ENCODE measurements around the gene OGFOD3. TPM values are rescaled to one million over a fixed set of nuclear protein-coding genes. Genes with fewer than 3 reads are reported as not detected.

The OGFOD3 gene
- total and polyA plus RNA-seq, 2 donors (not counting 3 experiments of a cell fraction or from before 2014, with no cell fraction given): 31.7 to 34.8 TPM

- H3K4me3 ChIP-seq (replicated peaks in 1 of 3; ENCODE audit: insufficient read depth in 1 of 3, low read depth in 1 of 3, low read length in 3 of 3): no peak overlapping the region
- FAIRE-seq (no peak), DNase-seq (ENCODE audit: low read depth, low spot score) (no peak)
- no peaks in the 10 kb centered on the region for H4K20me1 ChIP-seq (replicated peaks; ENCODE audit: control insufficient read depth, extremely low read depth, insufficient read depth, low read length)
- no peaks in the 10 kb centered on the region for H3K36me3 ChIP-seq (ENCODE audit: control insufficient read depth in 2 of 2, extremely low read depth in 1 of 2, insufficient read depth in 2 of 2, low read length in 2 of 2)
- H3K9me1 ChIP-seq (replicated peaks; ENCODE audit: control insufficient read depth, extremely low read depth, insufficient read depth, low read length): no peaks in the 10 kb centered on the region
- H3K4me1 ChIP-seq (ENCODE audit: control insufficient read depth, extremely low read depth, insufficient read depth, low read length): no peaks in the 10 kb centered on the region
- H2AFZ ChIP-seq (ENCODE audit: low read depth, low read length): no peak overlapping the region
- no peaks in the 10 kb centered on the region for H3K9me3 ChIP-seq (replicated peaks; ENCODE audit: control insufficient read depth, insufficient read depth, low read length)
- H3K27me3 ChIP-seq (ENCODE audit: control insufficient read depth in 2 of 2, insufficient read depth in 2 of 2, low read length in 2 of 2): no peaks in the 10 kb centered on the region
- no peak overlapping the region for H3K27ac ChIP-seq (ENCODE audit: insufficient read depth, low read depth, low read length)
- POLR2A ChIA-PET: no interaction called here
- no peak for TF ChIP-seq JUN (IDR thresholded peaks at IDR 0.05; ENCODE audit: borderline replicate concordance, insufficient read depth, insufficient read length, low read depth)
- no peak for TF ChIP-seq POLR2AphosphoS5 (IDR thresholded peaks at IDR 0.05; ENCODE audit: insufficient read depth, low read depth, low read length)
- no peak for TF ChIP-seq MAX (IDR thresholded peaks at IDR 0.05; ENCODE audit: insufficient read depth, insufficient read length)
- TF ChIP-seq FOS (IDR thresholded peaks at IDR 0.05; ENCODE audit: borderline replicate concordance, insufficient read depth, low read length): no peak
- no peak for TF ChIP-seq MYC (IDR thresholded peaks at IDR 0.05; ENCODE audit: low read depth, low read length)
- TF ChIP-seq EZH2 (IDR thresholded peaks at IDR 0.05; ENCODE audit: borderline replicate concordance, low read depth, low read length, severe bottlenecking): no peak
- TF ChIP-seq GATA2 (IDR thresholded peaks at IDR 0.05; ENCODE audit: insufficient read depth, insufficient read length, low read depth, low read length): no peak
- no peak for TF ChIP-seq CTCF (IDR thresholded peaks at IDR 0.05; ENCODE audit: extremely low read depth in 1 of 2, insufficient read depth in 1 of 2, low read depth in 1 of 2, low read length in 2 of 2)
- TF ChIP-seq POLR2A (IDR thresholded peaks at IDR 0.05; ENCODE audit: low read depth, low read length): no peak
- CTCF ChIA-PET: interaction anchor here (0.6 to 1.9 kb wide), 2 partner anchors 11 to 45 kb away, joined by 3 to 8 read pairs; no protein-coding TSS in a partner anchor
- no peak overlapping the region for H3K9ac ChIP-seq (replicated peaks; ENCODE audit: extremely low read depth, insufficient read depth, low read length)
- no TSS peak for BruUV-seq (replicated peaks)
- dilution Hi-C loops (cut with MboI; ENCODE audit: extremely low pct_ligation_motif_present, low sequenced_read_pairs): no loop called here
- intact Hi-C loops (cut with micrococcal nuclease): no loop called here
- no peaks in the 10 kb centered on the region for H3K79me2 ChIP-seq (ENCODE audit: control insufficient read depth, insufficient read depth, low read length)
- H3K4me2 ChIP-seq (ENCODE audit: insufficient read depth, low read length): no peak overlapping the region
Measured at GRCh38 chr17:82435601-82436583, 17.5 kb upstream of the OGFOD3 start.

Measured in endothelial cell of umbilical vein (primary cell).